Measurements from ENCODE around the gene AFF1.
A peak's percentile ranks its signal among the peaks of the same experiment; 100 is the strongest.
"Not testable (repeated sequence)": the region's sequence is repeated elsewhere in the genome, so short reads cannot be mapped to it uniquely, and the experiment has no call there.

AFF1 gene

DNA sequence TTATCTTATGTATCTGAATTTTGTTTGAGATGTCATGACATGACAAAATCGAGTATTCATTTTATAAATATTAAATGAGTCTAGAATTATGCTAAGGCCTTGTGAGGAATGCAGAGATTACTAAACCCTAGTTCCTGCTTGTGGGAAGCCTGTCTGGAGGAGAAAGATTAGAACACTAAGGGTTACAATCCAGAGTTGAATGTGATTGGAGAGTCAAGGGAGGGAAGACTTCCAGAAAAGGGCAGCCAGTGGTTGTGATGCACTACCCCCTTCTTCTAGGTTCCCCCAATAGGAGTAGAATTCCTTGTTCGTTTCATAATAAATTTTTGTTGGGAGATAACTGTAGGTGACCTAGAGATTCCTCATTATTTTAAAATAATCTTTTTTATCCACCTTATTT lies 141.1 kb downstream of the AFF1 start:
- Mint-ChIP-seq H3K27ac (no peak overlapping the region), H3K36me3 (peaks cover 19% of the 10 kb centered on the region), H3K4me1 (peaks cover 46% of the 10 kb centered on the region), H3K27me3 (no peaks in the 10 kb centered on the region), H3K9me3 (no peaks in the 10 kb centered on the region), H3K4me3 (no peak overlapping the region)
- DNase-seq = no peak
- CTCF ChIA-PET = no interaction called here

DNA sequence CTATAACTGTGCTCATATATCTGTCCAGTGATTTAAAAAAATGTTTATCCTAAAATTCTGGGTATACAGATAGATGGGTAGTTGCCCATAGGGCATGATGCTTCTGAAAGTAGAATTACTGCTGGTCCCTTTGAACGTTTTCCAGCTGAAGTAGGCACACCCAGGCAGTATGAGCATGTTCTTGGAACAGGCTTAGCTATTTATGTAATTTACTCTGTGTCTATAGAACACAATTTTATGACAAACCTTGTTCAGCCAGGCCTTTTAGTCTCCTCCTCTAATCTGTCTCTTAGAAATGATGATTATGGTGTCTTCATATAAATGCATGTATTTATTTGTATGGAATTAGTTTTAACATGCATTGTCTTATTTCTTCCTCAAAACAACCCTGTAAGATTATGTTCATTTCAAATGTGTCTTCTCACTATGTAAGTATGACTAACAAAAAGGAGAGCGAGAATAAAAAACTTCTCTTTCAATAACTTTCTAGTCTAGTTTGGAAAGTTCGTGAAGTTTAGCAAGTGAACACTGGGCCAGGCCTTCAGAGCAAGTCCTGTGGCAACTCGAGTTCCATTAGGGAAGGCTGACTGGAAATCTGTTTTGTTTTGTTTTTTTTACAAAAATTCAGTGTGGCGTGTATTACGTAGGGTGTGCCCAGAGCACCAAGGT lies 142.0 kb downstream of the AFF1 start:
- Mint-ChIP-seq H3K36me3 (peaks cover 15% of the 10 kb centered on the region), H3K4me1 (peaks cover 41% of the 10 kb centered on the region), H3K9me3 (no peaks in the 10 kb centered on the region), H3K4me3 (no peak overlapping the region), H3K27ac (no peak overlapping the region), H3K27me3 (no peaks in the 10 kb centered on the region)
- DNase-seq = no peak
- CTCF ChIA-PET = interaction anchor here (1.2 kb wide), 1 partner anchor 155 kb away, joined by 3 read pairs; no protein-coding TSS in a partner anchor

DNA sequence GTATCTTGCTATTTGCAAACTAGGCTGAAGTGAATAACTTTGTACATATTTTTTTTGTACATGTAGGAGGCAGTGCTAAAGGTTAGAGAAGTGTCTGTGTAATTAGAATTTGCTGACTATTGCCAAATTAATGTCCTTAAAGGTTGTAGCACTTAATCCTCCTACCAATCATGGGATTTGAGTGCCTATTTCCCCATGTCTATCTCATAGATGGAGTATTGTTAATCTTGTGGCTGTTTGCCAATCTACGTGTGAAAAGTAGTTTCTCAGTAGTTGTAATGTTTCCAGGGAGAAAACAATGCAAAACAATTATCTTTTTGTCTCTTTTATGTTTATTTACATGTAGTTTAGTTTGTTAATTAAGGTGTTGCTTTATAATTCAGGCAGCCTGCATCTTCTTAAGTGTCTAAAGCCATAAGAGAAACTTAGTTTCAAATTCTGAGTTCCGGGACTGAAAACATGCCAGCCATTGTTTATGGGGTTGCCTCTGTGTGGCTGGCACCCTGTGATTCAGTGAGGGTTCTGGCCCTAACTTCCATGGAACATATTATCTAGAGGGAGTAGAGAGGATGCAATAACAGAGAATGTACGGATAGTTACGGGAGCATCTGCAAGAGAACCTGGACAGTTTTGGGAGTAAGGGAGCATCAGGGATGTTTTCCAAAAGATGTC lies 143.2 kb downstream of the AFF1 start:
- Mint-ChIP-seq H3K4me1 (peaks cover 35% of the 10 kb centered on the region), H3K4me3 (no peak overlapping the region)

DNA sequence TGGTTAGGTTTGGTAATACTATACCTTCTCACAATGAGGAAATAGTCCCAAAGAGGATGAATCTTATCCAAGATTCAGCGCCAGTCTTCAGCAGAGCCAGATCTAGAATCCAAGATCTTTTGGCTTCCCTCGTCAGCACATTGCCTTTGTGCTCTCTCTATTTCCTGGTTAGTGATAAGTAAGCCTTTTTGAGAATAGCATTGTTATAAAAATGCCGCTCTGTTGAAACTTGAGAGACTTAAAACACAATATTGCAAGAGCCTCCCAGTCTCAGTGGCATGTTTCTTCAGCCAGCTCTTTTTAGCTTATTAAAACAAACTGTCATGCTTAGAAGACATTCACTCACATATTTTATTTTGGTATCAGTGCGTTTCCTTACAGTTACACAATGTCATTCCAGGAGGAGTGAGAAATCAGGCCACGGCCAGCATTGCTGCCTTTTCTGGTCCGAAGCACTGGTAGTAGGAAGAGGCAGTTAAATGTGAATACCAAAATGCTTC lies 144.2 kb downstream of the AFF1 start:
- no peaks in the 10 kb centered on the region for H3K27me3 Mint-ChIP-seq
- CTCF ChIA-PET = interaction anchor here (1.8 kb wide), 1 partner anchor 157 kb away, joined by 6 read pairs; no protein-coding TSS in a partner anchor
- no peaks in the 10 kb centered on the region for H3K9me3 Mint-ChIP-seq

More for the DNA sequence above, 143.2 kb downstream of the AFF1 start:
- Mint-ChIP-seq H3K9me3 (no peaks in the 10 kb centered on the region), H3K27ac (no peak overlapping the region), H3K36me3 (peaks cover 15% of the 10 kb centered on the region), H3K27me3 (no peaks in the 10 kb centered on the region)
- CTCF ChIA-PET = interaction anchor here (0.6 to 1.8 kb wide), 2 partner anchors 156 to 186 kb away, joined by 3 to 6 read pairs; partner anchors contain the start of gene C4orf36
- DNase-seq = no peak

DNA sequence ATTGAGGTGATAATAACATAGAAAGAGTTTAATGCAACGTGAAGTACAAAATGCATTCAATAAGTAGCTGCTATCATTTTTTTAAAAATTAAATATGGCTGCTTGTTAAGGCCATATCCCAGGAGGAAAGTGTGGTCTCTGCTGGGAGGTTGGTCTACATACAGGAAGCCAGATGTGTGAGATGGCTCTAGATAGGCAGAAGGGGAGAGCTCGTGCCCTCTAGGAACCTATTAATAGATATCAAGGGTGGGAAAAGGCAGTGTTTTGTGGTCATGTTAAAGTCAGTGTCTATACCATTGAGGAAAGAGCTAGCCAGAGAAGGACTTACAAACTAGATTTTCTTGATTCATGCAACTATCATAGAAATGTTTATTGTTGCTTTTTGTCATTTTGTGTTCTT lies 145.2 kb downstream of the AFF1 start:
- Mint-ChIP-seq H3K27me3 (no peaks in the 10 kb centered on the region), H3K27ac (no peak overlapping the region), H3K4me3 (no peak overlapping the region), H3K9me3 (no peaks in the 10 kb centered on the region), H3K4me1 (peaks cover 23% of the 10 kb centered on the region), H3K36me3 (peaks cover 20% of the 10 kb centered on the region)
- CTCF ChIA-PET = no interaction called here
- no peak for DNase-seq

More for the DNA sequence above, 144.2 kb downstream of the AFF1 start:
- no peak for DNase-seq
- Mint-ChIP-seq H3K27ac (no peak overlapping the region), H3K36me3 (peaks cover 15% of the 10 kb centered on the region), H3K4me1 (peaks cover 27% of the 10 kb centered on the region), H3K4me3 (no peak overlapping the region)

DNA sequence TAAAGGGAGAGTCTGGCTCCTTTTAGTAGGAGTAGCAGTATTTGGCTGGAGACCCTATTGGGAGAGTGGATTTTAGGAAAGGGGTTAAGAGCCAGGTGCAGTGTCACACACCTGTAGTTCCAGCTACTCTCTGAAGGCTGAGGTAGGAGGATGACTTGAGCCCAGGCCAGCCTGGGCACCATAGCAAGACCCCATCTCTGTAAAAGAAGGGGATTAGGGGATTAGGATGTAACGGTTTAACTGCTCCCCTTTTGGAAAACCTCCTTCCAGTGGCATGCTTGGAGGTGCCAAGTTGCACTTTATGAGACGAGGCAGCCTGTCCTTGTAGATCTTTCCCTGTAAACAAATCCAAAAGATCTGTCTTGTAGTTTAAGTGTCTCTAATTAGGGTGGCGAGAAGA lies 145.7 kb downstream of the AFF1 start:
- DNase-seq = no peak
- no peak overlapping the region for H3K4me3 Mint-ChIP-seq
- H3K36me3 Mint-ChIP-seq = peaks cover 17% of the 10 kb centered on the region
- H3K9me3 Mint-ChIP-seq = no peaks in the 10 kb centered on the region
- H3K27ac Mint-ChIP-seq = no peak overlapping the region
- CTCF ChIA-PET = no interaction called here
- no peaks in the 10 kb centered on the region for H3K27me3 Mint-ChIP-seq
- H3K4me1 Mint-ChIP-seq = peaks cover 19% of the 10 kb centered on the region

DNA sequence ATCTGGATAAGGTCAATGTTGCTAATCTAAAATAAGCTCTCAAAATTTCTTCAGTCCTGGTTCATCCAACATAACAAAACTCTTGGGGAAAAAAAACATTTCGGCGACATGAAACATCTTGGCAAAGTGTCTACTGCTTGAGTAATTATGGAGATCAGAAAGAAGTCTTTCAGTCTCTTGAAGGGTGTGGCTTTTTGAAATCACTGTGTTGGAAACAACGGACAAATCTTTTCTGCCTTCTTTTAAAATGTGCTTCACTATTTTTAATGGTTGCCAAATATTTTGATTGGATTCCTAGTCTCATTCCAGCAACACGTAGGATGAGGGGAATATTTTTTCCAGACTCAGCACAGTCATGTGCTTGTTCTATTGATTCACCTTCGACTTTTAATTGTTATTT lies 147.0 kb downstream of the AFF1 start:
- Mint-ChIP-seq H3K27ac (no peak overlapping the region), H3K9me3 (no peaks in the 10 kb centered on the region), H3K4me3 (no peak overlapping the region), H3K36me3 (peaks cover 22% of the 10 kb centered on the region), H3K27me3 (no peaks in the 10 kb centered on the region), H3K4me1 (peaks cover 12% of the 10 kb centered on the region)
- DNase-seq = no peak
- CTCF ChIA-PET = no interaction called here

DNA sequence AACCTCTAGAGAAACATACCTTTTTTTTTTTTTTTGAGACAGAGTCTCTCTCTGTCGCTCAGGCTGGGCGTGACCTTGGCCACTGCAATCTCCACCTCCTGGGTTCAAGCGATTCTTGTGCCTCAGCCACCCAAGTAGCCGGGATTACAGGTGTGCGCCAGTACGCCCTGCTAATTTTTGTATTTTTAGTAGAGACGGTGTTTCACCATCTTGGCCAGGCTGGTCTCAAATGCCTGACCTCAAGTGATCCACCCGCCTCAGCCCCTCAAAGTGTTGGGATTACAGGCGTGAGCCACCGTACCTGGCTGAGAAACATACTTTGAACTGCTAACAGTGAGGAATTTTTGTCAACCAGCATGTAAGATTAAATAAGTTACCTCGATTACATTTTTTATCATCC lies 150.9 kb downstream of the AFF1 start:
- H3K36me3 Mint-ChIP-seq = peaks cover 15% of the 10 kb centered on the region
- H3K4me1 Mint-ChIP-seq = peaks cover 20% of the 10 kb centered on the region
- not testable (repeated sequence) for H3K4me3 Mint-ChIP-seq, DNase-seq, H3K27ac Mint-ChIP-seq, H3K9me3 Mint-ChIP-seq, H3K27me3 Mint-ChIP-seq
- CTCF ChIA-PET = interaction anchor here (1.0 kb wide), 1 partner anchor 151 kb away, joined by 3 read pairs; the partner anchor contains the start of gene AFF1

DNA sequence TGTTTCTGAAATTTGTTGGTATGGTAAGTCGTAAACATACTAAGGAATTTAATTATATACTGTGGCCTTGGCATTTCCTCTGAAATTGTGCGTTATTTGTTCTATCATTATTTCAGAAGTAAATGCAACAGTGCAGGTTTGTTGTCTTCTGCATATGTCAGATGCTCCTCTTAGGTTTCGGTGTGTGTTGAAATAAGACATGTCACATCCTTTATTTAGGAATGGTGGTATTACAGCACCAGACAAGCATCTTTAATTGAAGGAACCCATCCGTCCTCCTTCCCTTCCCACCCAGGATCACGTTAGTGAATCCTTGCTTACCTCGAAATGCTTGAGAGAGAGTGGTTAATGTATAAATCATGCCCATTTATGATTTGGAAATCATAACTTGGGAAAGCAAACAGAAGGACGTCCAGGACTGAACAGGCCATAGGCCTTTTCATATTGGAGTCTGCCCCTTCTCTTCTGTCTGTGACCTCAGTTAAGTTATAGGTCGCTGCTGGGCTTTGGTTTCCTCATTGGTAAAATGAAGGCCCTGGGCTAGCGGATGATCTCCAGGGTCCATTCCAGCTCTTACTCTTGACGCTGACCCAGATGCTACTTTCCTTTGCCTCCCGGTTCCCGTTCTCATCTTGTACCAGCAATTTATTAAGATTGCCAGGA lies 151.5 kb downstream of the AFF1 start:
- Mint-ChIP-seq H3K27me3 (no peaks in the 10 kb centered on the region), H3K27ac (no peak overlapping the region), H3K36me3 (peaks cover 14% of the 10 kb centered on the region), H3K4me3 (no peak overlapping the region), H3K4me1 (peaks cover 20% of the 10 kb centered on the region), H3K9me3 (no peaks in the 10 kb centered on the region)
- DNase-seq = no peak
- CTCF ChIA-PET = no interaction called here

DNA sequence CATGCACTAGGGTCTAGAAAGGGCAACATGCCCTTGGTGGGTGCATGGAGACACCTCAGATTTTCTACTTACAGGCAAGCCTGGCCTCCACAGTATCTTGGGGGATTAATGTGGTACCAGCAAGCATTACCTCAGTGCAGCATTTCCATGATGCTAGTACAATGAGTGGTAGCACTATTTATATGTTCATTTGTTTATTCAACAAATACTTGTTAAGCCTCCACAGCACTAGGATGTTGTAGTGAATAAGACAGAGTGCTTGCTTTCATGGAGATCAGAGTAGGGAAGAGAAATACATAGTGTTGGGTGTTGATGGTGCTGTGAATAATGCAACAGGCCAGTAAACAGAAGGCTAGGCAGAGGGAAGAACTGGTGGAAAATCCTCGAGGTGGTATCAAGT lies 152.2 kb downstream of the AFF1 start:
- peak overlapping the region; percentile 15 for H3K27ac Mint-ChIP-seq
- CTCF ChIA-PET = no interaction called here
- H3K4me1 Mint-ChIP-seq = peaks cover 20% of the 10 kb centered on the region
- no peak for DNase-seq
- H3K9me3 Mint-ChIP-seq = no peaks in the 10 kb centered on the region
- H3K4me3 Mint-ChIP-seq = no peak overlapping the region
- no peaks in the 10 kb centered on the region for H3K27me3 Mint-ChIP-seq
- H3K36me3 Mint-ChIP-seq = peaks cover 15% of the 10 kb centered on the region

DNA sequence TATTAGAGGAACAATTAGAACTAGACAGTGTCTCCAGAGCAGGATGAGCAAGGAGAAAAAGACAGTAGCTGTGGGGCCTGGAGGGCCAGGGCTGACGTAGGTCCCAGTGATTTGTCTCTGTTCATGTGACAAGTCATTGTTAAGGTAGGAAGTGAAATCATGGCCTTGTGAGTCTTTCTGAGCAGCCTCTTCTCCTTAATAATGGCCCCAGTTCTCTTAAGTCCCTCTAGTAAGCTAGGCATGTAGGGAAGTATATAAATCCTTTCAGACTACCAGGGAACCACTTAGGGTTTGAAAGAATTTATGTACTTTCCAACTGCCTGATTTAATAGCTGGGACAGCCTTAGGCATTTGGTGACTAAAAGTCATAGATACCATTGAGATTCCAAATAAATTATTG lies 152.6 kb downstream of the AFF1 start:
- Mint-ChIP-seq H3K36me3 (peaks cover 17% of the 10 kb centered on the region), H3K9me3 (no peaks in the 10 kb centered on the region), H3K4me1 (peaks cover 20% of the 10 kb centered on the region), H3K4me3 (no peak overlapping the region), H3K27ac (peak overlapping the region; percentile 15), H3K27me3 (no peaks in the 10 kb centered on the region)
- CTCF ChIA-PET = interaction anchor here (1.2 kb wide), 1 partner anchor 81 kb away, joined by 3 read pairs; no protein-coding TSS in a partner anchor
- DNase-seq = no peak

DNA sequence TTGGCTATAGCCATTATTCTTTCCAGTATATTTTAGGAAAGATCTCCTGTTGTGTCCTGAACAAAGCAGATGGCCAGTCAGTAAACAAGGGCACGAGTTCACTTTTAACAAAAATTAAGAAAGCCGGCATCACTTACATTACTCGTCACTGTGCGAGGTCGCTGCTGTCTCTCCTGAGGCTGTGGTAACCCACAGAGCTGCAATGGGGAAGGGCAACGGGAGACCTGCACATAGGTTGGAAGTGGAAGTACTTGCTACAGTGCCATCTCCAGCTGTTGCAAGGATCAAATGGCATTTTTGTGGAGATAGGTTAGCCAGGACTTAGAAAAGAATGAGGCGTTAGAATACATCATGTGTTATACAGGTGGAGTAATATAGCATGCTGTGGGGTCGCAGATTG lies 153.4 kb downstream of the AFF1 start:
- no peak for DNase-seq
- H3K27me3 Mint-ChIP-seq = no peaks in the 10 kb centered on the region
- no peak overlapping the region for H3K27ac Mint-ChIP-seq
- H3K4me1 Mint-ChIP-seq = peaks cover 21% of the 10 kb centered on the region
- peaks cover 22% of the 10 kb centered on the region for H3K36me3 Mint-ChIP-seq
- CTCF ChIA-PET = interaction anchor here (1.2 kb wide), 1 partner anchor 82 kb away, joined by 3 read pairs; no protein-coding TSS in a partner anchor
- H3K9me3 Mint-ChIP-seq = no peaks in the 10 kb centered on the region
- H3K4me3 Mint-ChIP-seq = no peak overlapping the region

DNA sequence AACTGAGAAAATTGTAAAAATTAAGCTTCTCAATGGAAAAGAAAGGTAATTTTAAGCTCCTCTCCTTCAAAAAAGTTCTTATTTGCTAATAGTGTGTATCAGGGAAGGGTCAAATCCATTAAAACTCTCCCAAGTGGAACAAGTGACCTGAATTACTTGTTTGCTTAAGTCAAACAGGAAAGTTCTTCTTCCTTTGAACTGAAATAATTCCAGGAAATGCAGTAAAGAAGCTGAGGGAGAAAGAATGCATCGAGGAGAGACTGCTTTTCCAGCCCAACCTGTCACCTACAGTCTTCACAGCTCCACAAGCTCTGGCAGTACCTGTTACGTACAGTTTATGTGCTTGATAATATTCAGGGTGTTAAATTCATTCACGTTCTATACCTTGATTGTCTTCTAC lies 154.6 kb downstream of the AFF1 start:
- no peak overlapping the region for H3K27ac Mint-ChIP-seq
- H3K27me3 Mint-ChIP-seq = no peaks in the 10 kb centered on the region
- H3K36me3 Mint-ChIP-seq = peaks cover 31% of the 10 kb centered on the region
- no peak overlapping the region for H3K4me3 Mint-ChIP-seq
- H3K4me1 Mint-ChIP-seq = peaks cover 27% of the 10 kb centered on the region
- no peak for DNase-seq
- H3K9me3 Mint-ChIP-seq = no peaks in the 10 kb centered on the region
- CTCF ChIA-PET = interaction anchor here (1.5 to 5.8 kb wide), 2 partner anchors 16 to 168 kb away, joined by 4 to 129 read pairs; no protein-coding TSS in a partner anchor

DNA sequence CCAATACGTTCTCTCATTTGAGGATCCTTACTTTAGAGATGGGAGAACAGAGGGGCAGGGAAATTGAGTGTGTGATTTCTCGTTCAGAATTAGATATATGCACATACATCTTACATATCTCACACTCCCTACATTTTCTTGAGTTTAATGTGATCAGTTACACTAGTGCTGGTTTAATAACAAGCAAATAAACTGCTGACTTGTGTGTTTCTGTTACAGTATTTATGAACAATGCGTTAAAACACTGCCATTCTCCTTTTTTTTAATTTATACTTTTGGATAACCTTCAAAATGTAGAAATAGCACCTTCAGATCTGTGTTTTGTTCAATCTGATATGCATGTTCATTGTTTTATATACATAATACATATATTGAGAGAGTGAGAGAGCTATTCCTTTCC lies 155.5 kb downstream of the AFF1 start:
- Mint-ChIP-seq H3K27ac (no peak overlapping the region), H3K36me3 (peaks cover 33% of the 10 kb centered on the region), H3K4me1 (peaks cover 23% of the 10 kb centered on the region), H3K9me3 (no peaks in the 10 kb centered on the region), H3K4me3 (no peak overlapping the region), H3K27me3 (no peaks in the 10 kb centered on the region)
- CTCF ChIA-PET = interaction anchor here (1.5 to 5.8 kb wide), 4 partner anchors 16 to 169 kb away, joined by 4 to 129 read pairs (median 17); partner anchors contain the start of gene AFF1
- DNase-seq = no peak
